Fibroblast of skin of right biceps (primary cell): Measurements from ENCODE around the gene BZW2.

Source experiments
- DNase-seq: peaks from one replicate; pipeline ENCODE4 v3.0.0-alpha.2; 2013

The BZW2 gene

GRCh38 chr7:16726189-16726588 is 80.2 kb downstream of the BZW2 start:
- no peak for DNase-seq

- DNase-seq, result no peak
Observed at GRCh38 chr7:16727736-16728135, 81.8 kb downstream of the BZW2 start.

GRCh38 chr7:16728811-16729210 is 82.8 kb downstream of the BZW2 start:
- DNase-seq, result peak; percentile 42

- DNase-seq, result no peak
Observed at GRCh38 chr7:16729541-16729940, 83.6 kb downstream of the BZW2 start.

GRCh38 chr7:16730937-16731336 is 85.0 kb downstream of the BZW2 start:
- no peak for DNase-seq

GRCh38 chr7:16732828-16733227 is 86.8 kb downstream of the BZW2 start:
- no peak for DNase-seq

GRCh38 chr7:16734148-16734726 is 88.3 kb downstream of the BZW2 start:
- DNase-seq, result no peak

- DNase-seq, result no peak
Observed at GRCh38 chr7:16735020-16735419, 89.0 kb downstream of the BZW2 start.

GRCh38 chr7:16738011-16738688 is 92.2 kb downstream of the BZW2 start:
- no peak for DNase-seq

- DNase-seq, result peak; percentile 96
Observed at GRCh38 chr7:16739863-16740622, 94.1 kb downstream of the BZW2 start.

GRCh38 chr7:16740623-16740953 is 94.6 kb downstream of the BZW2 start:
- no peak for DNase-seq

GRCh38 chr7:16740996-16741395 is 95.0 kb downstream of the BZW2 start:
- DNase-seq, result no peak

- DNase-seq, result no peak
Observed at GRCh38 chr7:16741676-16742075, 95.7 kb downstream of the BZW2 start.

GRCh38 chr7:16742547-16742946 is 96.6 kb downstream of the BZW2 start:
- DNase-seq, result no peak

GRCh38 chr7:16743236-16743635 is 97.3 kb downstream of the BZW2 start:
- DNase-seq, result no peak

- no peak for DNase-seq
Observed at GRCh38 chr7:16744518-16745250, 98.7 kb downstream of the BZW2 start.

GRCh38 chr7:16745645-16746044 is 99.7 kb downstream of the BZW2 start:
- no peak for DNase-seq

GRCh38 chr7:16747102-16747501 is 101.1 kb downstream of the BZW2 start:
- DNase-seq, result no peak

- DNase-seq, result peak; percentile 72
Observed at GRCh38 chr7:16753102-16753931, 107.3 kb downstream of the BZW2 start, which contains the start of gene TSPAN13. Gene TSPAN13 (plus strand): TSS chr7:16753755. CDS start chr7:16753968, 213 bp downstream.

- peak; percentile 19 for DNase-seq
Observed at GRCh38 chr7:16753932-16754855, 108.2 kb downstream of the BZW2 start.

GRCh38 chr7:16754856-16755317 is 108.9 kb downstream of the BZW2 start:
- no peak for DNase-seq
